Aorta (tissue), 5 donors: ENCODE measurements around the gene TRIM5. TPM values are rescaled to one million over a fixed set of nuclear protein-coding genes. Genes with fewer than 3 reads are reported as not detected.

Experiments used
- ATAC-seq: fragments of 200-7000 bp; cut with Tn5 transposase; one replicate; pipeline ENCODE4 v1.9.1; 2022; ENCODE audit warnings: moderate library complexity; ENCODE audit not compliant: low FRiP score
- DNase-seq, 2 donors: peaks; one replicate each; pipeline ENCODE4 v3.0.0-alpha.2; 2020
- H3K27ac ChIP-seq, 2 donors: one replicate each; pipeline ENCODE4 v1.5.1; 2013; ENCODE audit warnings: low read length in 2 of 2, mild to moderate bottlenecking in 2 of 2, moderate library complexity in 2 of 2, control low read depth in 1 of 2, inconsistent platforms in 1 of 2, low read depth in 1 of 2
- H3K27me3 ChIP-seq, 2 donors: one replicate each; pipeline ENCODE4 v1.6.1; 2013; ENCODE audit warnings: control low read depth in 1 of 2, low read length in 1 of 2, mild to moderate bottlenecking in 1 of 2, moderate library complexity in 1 of 2; ENCODE audit not compliant: insufficient read depth in 2 of 2, control insufficient read depth in 1 of 2
- H3K36me3 ChIP-seq, 2 donors: one replicate each; pipeline ENCODE4 v1.6.1; 2013; ENCODE audit warnings: control low read depth in 1 of 2, low read length in 1 of 2, mild to moderate bottlenecking in 1 of 2; ENCODE audit not compliant: insufficient read depth in 2 of 2, control insufficient read depth in 1 of 2
- H3K4me1 ChIP-seq, 2 donors: one replicate each; pipeline ENCODE4 v1.6.1; 2013; ENCODE audit warnings: low read length in 2 of 2, control low read depth in 1 of 2, mild to moderate bottlenecking in 1 of 2, moderate library complexity in 1 of 2; ENCODE audit not compliant: insufficient read depth in 2 of 2, control insufficient read depth in 1 of 2
- H3K4me3 ChIP-seq, 2 donors: one replicate each; pipeline ENCODE4 v1.5.1; 2013; ENCODE audit warnings: low read length in 2 of 2, control low read depth in 1 of 2, mild to moderate bottlenecking in 1 of 2
- H3K9me3 ChIP-seq: one replicate; pipeline ENCODE4 v1.6.1; 2013; ENCODE audit warnings: mild to moderate bottlenecking, low read length; ENCODE audit not compliant: control insufficient read depth
- WGBS, 2 donors: extraction: QIAGEN DNeasy Blood & Tissue Kit; methylation state at CpG; one replicate each; pipeline ENCODE4 v1.1.7; 2013; 5-methylcytosine and 5-hydroxymethylcytosine counted together
- intact Hi-C, 2 donors: fragments of 100-400 bp; cut with DNase I; formaldehyde crosslinking; loops; one replicate each; pipeline versions ENCODE4 v1.14.2 to v1.15.0; 2022
- polyA plus RNA-seq, 2 donors: library from polyadenylated mRNA; stranded (reverse); fragments of 200-250 nt; gene quantifications; one replicate each; pipeline ENCODE4 v1.2.3, GENCODE V29; 2013
- total RNA-seq, 2 donors: library from RNA; stranded (reverse); fragmentation: NEBNext Ultra II Directional; extraction: Animal tissue kit (Norgen Biotek cat#: 25700); gene quantifications; one replicate each; pipeline ENCODE4 v1.2.1, GENCODE V29; 2021
- donor health status: healthy with polysubstance abuse.
- donor health status: Bipolar disorder and iron deficiency.
- donor health status: DM: no; HTN: no; CAD: no.
- donor health status: DM: no; HTN: no; CAD: no.
- donor health status: DM: yes; HTN: yes; CAD: no.

TRIM5 gene
- total and polyA plus RNA-seq, 4 donors = 16.0 to 42.0 (median 29.9) TPM

- Histone ChIP-seq H3K9me3 (no peaks in the 10 kb centered on the region), H3K27ac (peak overlapping the region in 1 of 2 donors; percentile 6), H3K27me3 (no peaks in the 10 kb centered on the region), H3K4me1 (peaks cover 4 to 15% of the 10 kb centered on the region in 2 donors), H3K36me3 (no peaks in the 10 kb centered on the region), H3K4me3 (peak overlapping the region; percentile 71 to 85)
- 4 to 16% methylated on average over 4 of the region's 4 CpGs for WGBS, 2 donors
- ATAC-seq (no peak), DNase-seq (no peak)
- intact Hi-C loops = loop anchor here in 1 of 2 donors (10.0 kb wide), 1 partner anchor 60 kb away; the partner anchor contains the start of genes TRIM22 and TRIM5
Measured at GRCh38 chr11:5625281-5625680, 59.6 kb downstream of the TRIM5 start.

GRCh38 chr11:5624489-5625279 lies 60.2 kb downstream of the TRIM5 start, which contains the start of gene TRIM34:
Gene TRIM34, plus strand, starts transcription at chr11:5625001. Its CDS starts 7,331 bp downstream, at chr11:5632332.
- intact Hi-C loops = loop anchor here in 1 of 2 donors (10.0 kb wide), 1 partner anchor 60 kb away; the partner anchor contains the start of genes TRIM22 and TRIM5
- ATAC-seq = peak; percentile 87
- WGBS, 2 donors = 12 to 16% methylated on average over 7 of the region's 7 CpGs
- Histone ChIP-seq H3K27me3 (no peaks in the 10 kb centered on the region), H3K36me3 (no peaks in the 10 kb centered on the region), H3K9me3 (no peaks in the 10 kb centered on the region), H3K4me3 (peak within 1 kb of the TSS; percentile 71 to 85), H3K27ac (peak within 1 kb of the TSS in 1 of 2 donors; percentile 52), H3K4me1 (peaks cover 4 to 16% of the 10 kb centered on the region in 2 donors)
- DNase-seq = peak in 1 of 2 donors; percentile 52

GRCh38 chr11:5622802-5623201 lies 62.1 kb downstream of the TRIM5 start:
- DNase-seq (no peak), ATAC-seq (no peak)
- no peaks in the 10 kb centered on the region for H3K36me3 ChIP-seq
- H3K27ac ChIP-seq = no peak overlapping the region
- no peak overlapping the region for H3K4me3 ChIP-seq
- 98% methylated on average over 3 of the region's 3 CpGs for WGBS, 2 donors
- intact Hi-C loops = loop anchor here in 1 of 2 donors (10.0 kb wide), 1 partner anchor 62 kb away; the partner anchor contains the start of genes TRIM22 and TRIM5
- H3K4me1 ChIP-seq = peaks cover 4 to 16% of the 10 kb centered on the region in 2 donors
- H3K9me3 ChIP-seq = no peaks in the 10 kb centered on the region
- no peaks in the 10 kb centered on the region for H3K27me3 ChIP-seq

- no peak for ATAC-seq
- Histone ChIP-seq H3K27ac (peak overlapping the region; percentile 57 to 79), H3K4me3 (no peak overlapping the region), H3K9me3 (no peaks in the 10 kb centered on the region), H3K4me1 (peaks cover 4 to 16% of the 10 kb centered on the region in 2 donors), H3K36me3 (no peaks in the 10 kb centered on the region), H3K27me3 (no peaks in the 10 kb centered on the region)
- no peak for DNase-seq
- intact Hi-C loops = loop anchor here in 1 of 2 donors (10.0 kb wide), 1 partner anchor 63 kb away; the partner anchor contains the start of genes TRIM22 and TRIM5
Measured at GRCh38 chr11:5621580-5621979, 63.3 kb downstream of the TRIM5 start.

- intact Hi-C loops = loop anchor here in 1 of 2 donors (10.0 kb wide), 1 partner anchor 64 kb away; the partner anchor contains the start of genes TRIM22 and TRIM5
- peak overlapping the region; percentile 12 to 57 for H3K27ac ChIP-seq
- no peak for DNase-seq
- H3K36me3 ChIP-seq = no peaks in the 10 kb centered on the region
- H3K27me3 ChIP-seq = no peaks in the 10 kb centered on the region
- H3K4me1 ChIP-seq = peaks cover 4 to 14% of the 10 kb centered on the region in 2 donors
- WGBS, 2 donors = 17 to 19% methylated on average over 3 of the region's 3 CpGs
- no peaks in the 10 kb centered on the region for H3K9me3 ChIP-seq
- H3K4me3 ChIP-seq = no peak overlapping the region
- peak; percentile 61 for ATAC-seq
Measured at GRCh38 chr11:5620651-5621521, 64.0 kb downstream of the TRIM5 start.

GRCh38 chr11:5618807-5619206 lies 66.1 kb downstream of the TRIM5 start:
- DNase-seq (no peak), ATAC-seq (no peak)
- Histone ChIP-seq H3K4me3 (no peak overlapping the region), H3K27me3 (no peaks in the 10 kb centered on the region), H3K4me1 (peaks cover 1 to 9% of the 10 kb centered on the region in 2 donors), H3K27ac (no peak overlapping the region), H3K9me3 (no peaks in the 10 kb centered on the region), H3K36me3 (no peaks in the 10 kb centered on the region)
- intact Hi-C loops = no loop called here
- WGBS, 2 donors = 66 to 73% methylated on average over 3 of the region's 3 CpGs

Other genes with a start within 250 kb of the TRIM5 start
- gene OR51I1, start 243.6 kb downstream of the TRIM5 start, total RNA-seq = under 1 TPM; 0.42 to 0.49 TPM
- gene OR51I1, start 243.6 kb downstream of the TRIM5 start, polyA plus RNA-seq = not detected
- not detected for gene OR51I2, start 235.8 kb downstream of the TRIM5 start, total RNA-seq
- gene OR51I2, start 235.8 kb downstream of the TRIM5 start, polyA plus RNA-seq = not detected
- not detected for gene OR52D1, start 196.4 kb downstream of the TRIM5 start, total RNA-seq
- gene OR52D1, start 196.4 kb downstream of the TRIM5 start, polyA plus RNA-seq = not detected
- under 1 TPM; 0.71 to 0.99 TPM for gene UBQLN3, start 175.1 kb downstream of the TRIM5 start, total RNA-seq
- gene UBQLN3, start 175.1 kb downstream of the TRIM5 start, polyA plus RNA-seq = not detected
- gene UBQLNL, start 168.4 kb downstream of the TRIM5 start, total RNA-seq = 1 to 10 TPM in 1 of 2 donors, under 1 TPM in 1; 0.88 to 1.3 TPM
- 1 to 10 TPM in 1 of 2 donors, not detected in 1; 1.6 TPM for gene UBQLNL, start 168.4 kb downstream of the TRIM5 start, polyA plus RNA-seq
- gene OR52H1, start 136.5 kb downstream of the TRIM5 start, total RNA-seq = under 1 TPM; 0.78 to 0.96 TPM
- not detected for gene OR52H1, start 136.5 kb downstream of the TRIM5 start, polyA plus RNA-seq
- gene OR52B6, start 104.2 kb downstream of the TRIM5 start, total RNA-seq = not detected
- not detected for gene OR52B6, start 104.2 kb downstream of the TRIM5 start, polyA plus RNA-seq
- 1 to 10 TPM; 2.1 to 5.1 TPM for gene TRIM6, start 88.4 kb downstream of the TRIM5 start, total RNA-seq
- gene TRIM6, start 88.4 kb downstream of the TRIM5 start, polyA plus RNA-seq = 1 to 10 TPM; 3.6 to 6.3 TPM
- gene TRIM34, start 60.1 kb downstream of the TRIM5 start, total RNA-seq = 1 to 10 TPM; 5.6 to 9.2 TPM
- gene TRIM34, start 60.1 kb downstream of the TRIM5 start, polyA plus RNA-seq = 1 to 10 TPM; 5.1 to 5.8 TPM
- gene TRIM22, start 4.7 kb upstream of the TRIM5 start, total RNA-seq = 100 to 1,000 TPM in 1 of 2 donors, 10 to 100 TPM in 1; 71.4 to 109 TPM
- 100 to 1,000 TPM in 1 of 2 donors, 10 to 100 TPM in 1; 39.9 to 110 TPM for gene TRIM22, start 4.7 kb upstream of the TRIM5 start, polyA plus RNA-seq
- under 1 TPM; 0.24 to 0.26 TPM for gene OR56B1, start 51.4 kb upstream of the TRIM5 start, total RNA-seq
- gene OR56B1, start 51.4 kb upstream of the TRIM5 start, polyA plus RNA-seq = not detected
- gene OR52N4, start 69.2 kb upstream of the TRIM5 start, total RNA-seq = under 1 TPM; 0.78 to 0.87 TPM
- gene OR52N4, start 69.2 kb upstream of the TRIM5 start, polyA plus RNA-seq = 1 to 10 TPM in 1 of 2 donors, not detected in 1; 1.2 TPM
- not detected for gene OR52N5, start 98.3 kb upstream of the TRIM5 start, total RNA-seq
- not detected for gene OR52N5, start 98.3 kb upstream of the TRIM5 start, polyA plus RNA-seq
- gene OR52N1, start 106.2 kb upstream of the TRIM5 start, total RNA-seq = not detected
- gene OR52N1, start 106.2 kb upstream of the TRIM5 start, polyA plus RNA-seq = not detected
- gene OR52N2, start 123.8 kb upstream of the TRIM5 start, total RNA-seq = not detected
- under 1 TPM in 1 of 2 donors, not detected in 1; 0.13 TPM for gene OR52N2, start 123.8 kb upstream of the TRIM5 start, polyA plus RNA-seq
- gene OR52E6, start 156.8 kb upstream of the TRIM5 start, total RNA-seq = not detected
- not detected for gene OR52E6, start 156.8 kb upstream of the TRIM5 start, polyA plus RNA-seq
- not detected for gene OR52E8, start 172.6 kb upstream of the TRIM5 start, total RNA-seq
- not detected for gene OR52E8, start 172.6 kb upstream of the TRIM5 start, polyA plus RNA-seq
- gene OR52E4, start 195.6 kb upstream of the TRIM5 start, total RNA-seq = not detected
- gene OR52E4, start 195.6 kb upstream of the TRIM5 start, polyA plus RNA-seq = not detected
- gene OR52E5, start 208.1 kb upstream of the TRIM5 start, total RNA-seq = not detected
- gene OR52E5, start 208.1 kb upstream of the TRIM5 start, polyA plus RNA-seq = not detected